Fibroblast of the conjunctiva (primary cell): ENCODE data around the gene SNX20.

ENCODE experiments used
- DNase-seq: peaks from one replicate; pipeline ENCODE4 v3.0.0-alpha.2; 2010; ENCODE audit warnings: low read depth

Gene SNX20

DNA sequence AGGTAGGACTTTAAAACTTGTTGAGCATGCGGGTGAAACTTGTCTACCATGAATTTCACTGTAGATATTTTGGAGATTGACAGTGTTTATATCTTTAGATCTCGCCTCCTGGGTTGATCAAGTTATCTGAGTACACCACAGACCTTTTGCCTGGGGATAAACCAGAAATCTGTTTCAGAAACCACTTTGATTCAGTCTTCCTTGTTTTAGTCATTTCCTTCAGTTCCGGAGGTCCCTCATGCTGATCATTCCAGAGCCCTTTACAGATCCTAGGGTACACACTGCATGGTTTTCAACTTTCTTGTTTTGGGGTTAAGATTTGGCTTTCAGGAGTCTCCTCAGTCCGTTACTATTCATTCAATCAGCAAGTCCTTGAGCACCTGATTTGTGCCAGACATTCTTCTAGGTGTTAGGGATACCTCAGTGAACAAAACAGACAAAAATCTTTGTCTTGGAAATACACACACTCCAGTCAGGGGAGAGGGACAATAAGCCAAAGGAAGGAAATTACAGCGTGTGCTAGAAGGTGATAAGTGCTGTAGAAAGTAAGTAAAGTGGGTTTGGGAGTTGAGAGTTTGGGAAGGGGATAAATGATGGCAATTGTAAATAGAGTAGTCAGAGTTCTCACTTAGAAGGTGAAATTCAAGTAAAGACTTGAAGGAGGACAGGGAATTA, 24.5 kb upstream of the SNX20 start:
- DNase-seq: no peak

DNA sequence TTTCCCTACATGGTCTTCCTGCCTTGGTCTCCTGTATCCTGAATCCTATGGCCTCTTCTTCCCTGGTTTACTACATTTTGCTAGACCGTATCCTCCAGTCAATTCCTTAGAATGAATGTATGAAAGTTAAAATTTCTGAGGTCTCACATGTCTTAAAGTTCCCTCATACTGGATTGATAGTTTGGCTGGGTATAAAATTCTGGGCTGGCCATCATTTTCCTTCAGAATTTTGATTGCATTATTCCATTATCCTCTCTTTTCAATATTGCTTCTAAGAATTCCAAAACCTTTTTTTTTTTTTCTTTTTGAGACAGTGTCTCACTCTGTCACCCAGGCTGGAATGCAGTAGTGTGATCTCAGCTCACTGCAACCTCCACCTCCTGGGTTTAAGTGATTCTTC, 23.1 kb upstream of the SNX20 start:
- no peak for DNase-seq

DNA sequence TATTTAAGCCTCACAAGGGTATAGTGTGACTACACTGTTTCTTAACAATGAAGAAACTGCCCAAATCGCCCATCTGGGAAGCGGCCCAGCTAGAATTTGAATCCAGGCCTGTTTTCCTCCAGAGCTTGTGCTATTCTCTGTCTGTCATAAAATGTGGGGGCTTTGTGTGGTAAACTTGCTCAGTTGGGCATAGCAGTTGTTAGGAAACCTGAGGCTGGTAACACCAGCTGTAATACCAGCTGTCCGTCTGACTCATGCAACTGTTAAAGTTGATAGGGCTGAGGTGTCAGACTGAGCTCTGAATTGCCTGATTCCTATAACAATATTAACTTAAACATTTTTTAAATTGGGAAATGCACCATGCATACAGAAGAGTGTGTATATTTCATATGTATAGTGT, 21.6 kb upstream of the SNX20 start:
- DNase-seq: no peak

DNA sequence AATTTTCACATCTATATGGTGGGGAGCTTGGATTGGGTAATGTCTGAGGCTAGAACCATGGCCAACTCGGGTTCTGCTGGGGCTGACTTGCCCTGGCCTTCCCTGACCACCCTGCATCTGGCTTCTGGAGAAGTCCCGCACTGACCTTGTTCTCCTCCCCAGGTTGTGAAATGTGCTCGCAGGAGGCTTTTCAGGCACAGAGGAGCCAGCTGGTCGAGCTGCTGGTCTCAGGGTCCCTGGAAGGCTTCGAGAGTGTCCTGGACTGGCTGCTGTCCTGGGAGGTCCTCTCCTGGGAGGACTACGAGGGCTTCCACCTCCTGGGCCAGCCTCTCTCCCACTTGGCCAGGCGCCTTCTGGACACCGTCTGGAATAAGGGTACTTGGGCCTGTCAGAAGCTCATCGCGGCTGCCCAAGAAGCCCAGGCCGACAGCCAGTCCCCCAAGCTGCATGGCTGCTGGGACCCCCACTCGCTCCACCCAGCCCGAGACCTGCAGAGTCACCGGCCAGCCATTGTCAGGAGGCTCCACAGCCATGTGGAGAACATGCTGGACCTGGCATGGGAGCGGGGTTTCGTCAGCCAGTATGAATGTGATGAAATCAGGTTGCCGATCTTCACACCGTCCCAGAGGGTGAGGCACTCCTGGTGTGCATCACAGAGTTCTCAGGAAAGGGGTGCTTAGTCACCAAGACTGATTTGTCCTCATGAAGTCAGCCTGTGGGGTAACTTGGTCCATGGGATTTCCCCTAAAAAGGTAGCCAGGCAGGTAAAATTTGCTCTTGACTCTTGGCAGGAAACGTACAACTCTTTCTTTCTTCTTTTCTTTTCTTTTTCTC, 18.4 kb upstream of the SNX20 start:
- no peak for DNase-seq

DNA sequence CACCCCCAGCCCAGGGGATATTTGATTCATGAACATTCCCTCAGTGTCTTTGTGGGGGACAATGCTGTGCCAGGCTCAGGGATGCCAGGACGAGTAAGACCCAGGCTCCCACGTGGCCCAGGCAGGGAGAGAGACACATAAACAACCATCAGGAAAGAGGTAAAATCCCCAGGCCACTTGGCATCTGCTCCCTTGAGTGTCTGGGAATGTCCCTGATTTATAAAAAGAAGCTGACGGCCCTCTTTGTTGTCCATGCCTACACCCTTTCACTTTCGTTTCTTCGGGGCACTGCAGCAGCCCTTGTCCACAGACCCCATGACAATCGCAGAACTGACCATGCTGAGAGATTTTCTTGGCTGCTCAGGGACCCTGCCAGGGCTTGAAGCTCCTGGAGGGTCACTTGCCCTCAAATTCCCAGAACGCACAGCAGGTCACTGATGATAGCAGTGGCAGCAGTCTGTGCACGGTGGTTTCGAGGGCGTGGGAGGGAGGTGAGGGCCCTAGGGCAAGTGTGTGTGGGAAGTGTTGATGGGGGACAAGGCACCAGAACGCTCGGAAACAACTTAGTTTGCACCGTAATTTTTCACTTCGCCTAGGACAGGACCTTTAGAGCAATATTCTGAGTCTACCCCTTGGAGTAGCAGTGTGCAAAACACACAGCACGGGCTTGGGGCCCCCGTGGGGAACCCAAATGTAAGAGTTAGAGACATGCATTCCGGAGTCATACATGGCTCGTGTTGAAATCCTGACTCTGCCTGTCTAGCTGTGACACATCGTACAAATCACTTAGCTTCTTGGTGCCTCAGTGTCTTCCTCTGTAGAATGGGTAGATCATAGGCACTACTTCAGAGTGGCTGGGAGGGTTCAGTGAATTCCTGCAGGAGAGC, 17.0 kb upstream of the SNX20 start:
- no peak for DNase-seq

DNA sequence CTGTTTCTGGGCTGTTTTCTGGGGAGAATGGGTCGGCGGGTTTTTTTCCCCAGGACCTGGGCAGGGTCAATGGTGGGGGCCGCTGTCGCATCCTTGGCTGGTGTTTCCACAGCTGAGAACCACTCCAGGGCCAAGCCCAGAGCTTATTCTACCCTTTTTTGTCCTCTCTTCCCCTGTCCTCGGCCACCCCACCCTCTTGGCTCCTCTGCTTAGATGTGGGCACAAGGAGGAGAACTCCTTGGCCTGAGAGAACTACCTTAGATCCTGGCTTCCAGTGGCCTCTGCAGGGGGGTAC, 16.3 kb upstream of the SNX20 start:
- DNase-seq: no peak

DNA sequence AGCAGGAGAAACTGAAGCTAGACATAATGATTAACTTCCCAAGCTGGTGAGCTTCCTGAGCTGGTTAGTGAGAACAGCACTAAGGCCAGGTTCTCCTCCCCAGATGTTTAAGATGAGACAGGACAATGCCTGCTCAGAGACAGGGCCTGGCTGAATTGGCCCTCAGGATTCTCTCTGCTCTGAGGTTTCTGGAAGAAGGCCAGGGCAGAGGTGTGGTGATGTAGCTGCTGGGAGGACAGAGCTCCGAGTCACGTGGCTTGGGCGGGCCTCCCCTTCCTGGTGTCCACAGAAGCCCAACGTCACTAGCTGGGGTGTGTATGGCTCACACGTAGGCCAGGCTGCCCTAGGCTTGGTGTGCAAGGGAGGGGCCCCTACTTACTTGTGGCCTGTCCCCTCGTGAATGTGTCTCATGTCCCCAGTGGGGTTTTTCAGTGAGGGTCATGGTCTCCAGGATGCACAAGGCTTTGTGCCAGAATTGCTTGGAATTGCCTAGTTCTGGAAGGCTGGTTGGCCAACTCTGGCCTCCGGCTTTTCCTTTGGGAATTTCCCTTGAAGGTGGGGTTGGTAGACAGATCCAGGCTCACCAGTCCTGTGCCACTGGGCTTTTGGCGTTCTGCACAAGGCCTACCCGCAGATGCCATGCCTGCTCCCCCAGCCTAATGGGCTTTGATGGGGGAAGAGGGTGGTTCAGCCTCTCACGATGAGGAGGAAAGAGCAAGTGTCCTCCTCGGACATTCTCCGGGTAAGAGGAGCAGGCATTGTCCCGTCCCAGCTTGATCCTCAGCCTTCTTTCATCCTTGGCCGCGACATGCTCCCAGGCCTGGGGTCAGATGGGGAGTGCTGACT, 15.7 kb upstream of the SNX20 start:
- no peak for DNase-seq

DNA sequence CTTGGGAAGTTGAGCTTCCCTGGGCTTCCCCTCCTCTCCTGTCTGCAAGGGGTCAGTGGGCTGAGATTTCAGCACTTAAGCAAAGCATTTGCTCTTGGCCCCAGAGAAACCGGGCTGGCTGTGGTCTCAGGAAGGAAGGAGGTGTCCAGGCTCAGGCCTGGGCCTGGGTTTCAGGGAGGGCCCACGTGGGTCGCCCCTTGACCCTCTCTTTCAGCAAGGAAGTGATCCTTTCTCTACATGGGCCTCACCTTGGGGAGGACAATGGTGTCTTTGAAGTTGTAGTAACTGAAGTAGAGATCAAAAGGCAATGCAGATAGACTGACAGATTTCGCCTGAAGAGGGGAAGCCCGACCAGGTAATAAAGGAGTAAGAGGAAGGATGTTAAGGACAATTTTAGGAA, 15.0 kb upstream of the SNX20 start:
- no peak for DNase-seq

DNA sequence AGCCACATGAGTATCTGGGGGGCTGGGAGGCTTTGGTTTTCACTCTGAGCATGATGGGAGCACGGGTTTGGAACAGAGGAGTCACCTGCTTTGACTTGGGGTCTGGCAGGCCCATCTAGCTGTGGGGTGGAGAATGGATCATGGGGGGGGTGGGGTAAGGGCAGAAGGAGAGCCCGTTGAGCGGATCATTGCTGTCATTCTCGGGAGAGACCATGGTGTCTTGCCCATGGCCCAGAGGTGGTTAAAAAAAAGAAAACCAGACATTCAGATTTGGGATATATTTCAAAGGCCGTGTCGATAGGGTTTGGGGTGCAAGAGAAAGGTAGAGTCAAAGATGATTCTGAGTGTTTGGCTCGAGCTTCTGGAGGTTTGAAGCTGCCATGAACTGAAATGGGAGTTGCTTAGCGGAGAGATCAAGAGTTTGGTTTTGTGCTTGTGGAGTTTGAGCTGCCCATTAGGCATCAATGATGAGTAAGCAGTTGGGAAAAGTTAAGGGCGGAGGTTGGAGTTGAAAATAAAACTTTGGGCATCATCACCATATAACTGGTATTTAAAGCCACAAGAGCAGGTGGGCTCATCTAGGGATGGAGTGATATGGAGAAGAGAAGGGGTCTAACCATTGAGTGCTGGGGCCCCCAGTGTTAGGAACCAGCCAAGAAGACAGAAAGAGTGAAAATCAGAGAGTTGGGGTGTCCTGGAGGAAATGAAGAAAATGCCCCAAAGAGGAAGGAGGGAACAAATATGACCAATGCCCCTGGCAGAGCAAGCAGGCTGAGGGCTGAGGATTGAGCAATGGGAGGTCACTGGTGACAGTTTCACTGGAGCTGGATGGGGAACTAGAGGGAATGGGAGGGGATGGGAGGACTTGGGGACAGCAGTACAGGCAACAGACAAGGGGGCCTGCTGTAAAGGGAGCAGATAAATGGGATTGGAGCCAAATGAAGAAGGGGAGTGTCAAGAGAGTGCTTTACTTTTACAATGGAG, 14.2 kb upstream of the SNX20 start:
- DNase-seq: no peak

DNA sequence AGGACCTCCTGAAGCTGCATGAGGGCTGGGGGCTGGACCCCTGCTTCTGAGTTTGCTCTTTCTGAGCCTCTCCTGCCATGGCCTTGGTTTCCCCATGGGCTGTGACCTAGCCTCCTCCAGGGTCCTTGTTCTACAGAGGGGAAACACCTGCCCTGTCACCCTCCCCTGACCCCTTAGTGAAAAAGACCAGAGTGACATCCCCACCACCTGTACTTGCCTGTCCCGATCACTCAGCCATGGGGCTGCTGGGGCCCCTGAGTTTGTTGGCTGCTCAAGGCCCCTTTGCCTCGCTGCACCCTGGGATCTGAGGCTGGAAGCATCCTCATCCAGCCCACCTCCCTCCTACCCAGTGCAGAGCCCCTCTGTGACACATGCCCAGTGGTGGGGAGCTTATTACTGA, 13.1 kb upstream of the SNX20 start:
- DNase-seq: no peak

DNA sequence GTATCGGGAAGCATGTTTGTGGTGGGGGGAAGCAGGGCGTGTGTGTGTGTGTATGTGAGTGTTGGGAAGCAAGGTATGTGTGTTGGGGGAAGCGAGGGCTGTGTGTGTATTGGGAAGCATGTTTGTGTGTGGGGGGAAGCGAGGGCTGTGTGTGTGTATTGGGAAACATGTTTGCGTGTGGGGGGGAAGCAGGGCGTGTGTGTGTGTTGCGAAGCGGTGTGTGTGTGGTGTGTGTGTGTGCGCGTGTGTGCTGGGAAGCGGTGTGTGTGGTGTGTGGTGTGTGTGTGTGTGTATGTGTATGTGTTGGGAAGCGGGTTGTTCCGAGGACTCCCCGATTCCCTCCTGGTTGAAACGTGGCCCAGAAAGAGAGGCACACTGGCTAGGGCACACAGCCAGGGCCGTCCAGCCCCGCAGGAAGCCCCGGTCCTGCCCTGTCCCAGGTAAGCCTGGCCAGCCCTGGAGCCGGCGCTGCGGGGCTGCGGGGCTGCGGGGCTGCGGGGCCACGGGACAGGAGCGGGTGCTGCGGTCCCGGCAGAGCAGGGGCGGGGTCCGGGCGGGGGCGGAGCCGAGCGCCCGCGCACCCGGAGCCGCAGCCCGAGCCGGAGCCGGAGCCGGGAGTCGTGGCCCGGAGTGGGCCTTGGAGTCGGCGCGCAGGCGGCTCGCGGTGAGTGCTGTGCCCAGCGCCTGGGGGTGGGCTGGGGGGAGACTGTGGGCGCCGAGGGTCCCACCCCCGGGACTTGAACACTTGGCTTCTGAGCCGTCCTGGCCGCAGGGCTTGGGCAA, 12.1 kb upstream of the SNX20 start, which contains the start of gene NOD2:
NOD2 (plus strand) TSS at position 608 of the 783 bp plus-strand sequence. CDS start 5,890 bp downstream, outside the sequence.
- DNase-seq: no peak

DNA sequence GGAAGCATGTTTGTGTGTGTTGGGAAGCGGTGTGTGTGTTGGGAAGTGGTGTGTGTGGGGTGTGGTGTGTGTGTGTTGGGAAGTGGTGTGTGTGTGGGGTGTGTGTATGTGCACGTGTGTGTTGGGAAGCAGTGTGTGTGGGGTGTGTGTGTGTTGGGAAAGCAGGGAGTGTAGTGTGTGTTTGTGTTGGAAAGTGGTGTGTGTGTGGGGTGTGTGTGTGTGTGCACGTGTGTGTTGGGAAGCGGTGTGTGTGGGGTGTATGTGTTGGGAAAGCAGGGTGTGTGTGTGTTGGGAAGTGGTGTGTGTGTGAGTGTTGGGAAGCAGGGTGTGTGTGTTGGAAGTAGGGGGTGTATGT, 11.5 kb upstream of the SNX20 start:
- no peak for DNase-seq

DNA sequence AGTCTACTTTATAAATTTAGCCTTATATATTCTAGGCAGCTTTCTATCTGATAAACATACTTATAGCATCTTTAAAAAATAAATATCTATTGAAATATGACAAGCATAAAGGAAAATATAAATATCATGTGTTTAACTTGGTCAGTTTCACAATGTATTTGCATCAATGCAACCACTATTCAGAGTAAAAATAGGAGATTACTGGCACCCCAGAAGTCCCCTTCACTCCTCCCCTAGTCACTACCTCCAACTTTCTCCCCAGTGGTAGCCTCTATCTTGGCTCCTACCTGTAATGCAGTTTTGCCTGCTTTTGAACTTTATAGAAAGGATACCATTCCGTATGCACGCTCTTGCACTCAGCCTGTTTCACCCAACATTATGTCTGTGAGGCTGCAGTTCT, 9.1 kb upstream of the SNX20 start:
- no peak for DNase-seq

DNA sequence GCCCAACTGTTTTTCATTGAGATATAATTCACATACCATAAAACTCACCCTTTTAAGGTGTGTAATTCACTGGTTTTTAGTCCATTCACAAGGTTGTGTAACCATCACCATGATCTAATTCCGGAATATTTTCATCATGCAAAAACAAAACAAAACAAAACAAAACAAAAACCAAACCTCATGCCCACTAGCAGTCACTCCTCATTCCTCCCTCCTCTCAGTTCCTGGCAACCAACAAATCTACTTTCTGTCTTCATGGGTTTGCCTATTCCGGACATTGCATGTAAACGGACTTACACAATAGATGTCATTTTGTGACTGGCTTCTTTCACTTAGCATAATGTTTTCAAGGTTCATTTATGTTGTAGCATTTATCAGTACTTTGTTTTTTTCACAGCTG, 7.8 kb upstream of the SNX20 start:
- DNase-seq: no peak

DNA sequence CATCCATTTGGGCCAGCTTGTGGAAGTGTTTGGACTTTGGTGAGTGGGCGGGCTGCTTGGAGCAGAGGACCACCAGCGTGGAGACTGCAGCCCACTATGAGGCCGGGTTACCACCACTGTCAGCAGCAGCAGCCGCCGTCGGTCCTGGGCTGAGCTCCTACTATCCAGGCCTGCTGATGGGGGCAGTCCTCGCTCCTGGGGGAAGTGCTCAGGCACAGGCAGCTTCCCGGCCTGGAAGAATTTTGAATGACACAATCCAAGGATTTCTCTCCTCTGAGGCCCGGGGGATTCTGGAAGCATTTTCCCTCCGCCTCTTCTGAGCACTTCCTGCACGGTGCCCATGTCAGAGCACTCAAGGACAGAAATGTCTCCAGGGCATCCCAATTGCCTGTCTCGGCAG, 7.0 kb upstream of the SNX20 start:
- no peak for DNase-seq

DNA sequence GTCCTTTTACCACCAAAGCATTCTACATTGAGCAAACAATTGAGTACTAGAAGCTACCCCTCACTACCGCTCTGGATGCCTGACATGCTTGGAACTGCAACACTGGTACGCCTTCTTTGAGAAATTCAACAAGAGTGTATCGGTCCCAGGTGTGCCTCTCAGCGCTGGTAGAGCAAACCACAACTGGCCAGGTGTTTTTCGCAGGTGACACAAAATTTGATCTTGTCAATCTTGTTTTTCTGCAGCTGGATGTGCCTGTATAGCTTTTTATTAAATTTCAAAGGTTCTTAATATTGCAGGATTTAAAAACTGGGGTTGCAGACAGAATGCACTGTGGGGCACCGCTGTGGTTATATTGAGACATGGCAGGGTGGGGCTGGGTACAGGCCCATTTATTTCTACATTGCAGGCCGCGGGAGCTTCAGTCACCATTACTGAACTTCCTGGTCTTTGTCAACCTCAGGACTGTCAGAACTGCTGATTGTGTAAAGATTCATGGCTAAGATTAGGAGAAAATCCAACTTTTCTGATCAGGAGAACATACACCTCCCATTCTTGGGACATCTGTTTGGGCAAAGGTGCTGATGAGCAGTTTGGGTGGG, 4.5 kb upstream of the SNX20 start:
- DNase-seq: no peak

DNA sequence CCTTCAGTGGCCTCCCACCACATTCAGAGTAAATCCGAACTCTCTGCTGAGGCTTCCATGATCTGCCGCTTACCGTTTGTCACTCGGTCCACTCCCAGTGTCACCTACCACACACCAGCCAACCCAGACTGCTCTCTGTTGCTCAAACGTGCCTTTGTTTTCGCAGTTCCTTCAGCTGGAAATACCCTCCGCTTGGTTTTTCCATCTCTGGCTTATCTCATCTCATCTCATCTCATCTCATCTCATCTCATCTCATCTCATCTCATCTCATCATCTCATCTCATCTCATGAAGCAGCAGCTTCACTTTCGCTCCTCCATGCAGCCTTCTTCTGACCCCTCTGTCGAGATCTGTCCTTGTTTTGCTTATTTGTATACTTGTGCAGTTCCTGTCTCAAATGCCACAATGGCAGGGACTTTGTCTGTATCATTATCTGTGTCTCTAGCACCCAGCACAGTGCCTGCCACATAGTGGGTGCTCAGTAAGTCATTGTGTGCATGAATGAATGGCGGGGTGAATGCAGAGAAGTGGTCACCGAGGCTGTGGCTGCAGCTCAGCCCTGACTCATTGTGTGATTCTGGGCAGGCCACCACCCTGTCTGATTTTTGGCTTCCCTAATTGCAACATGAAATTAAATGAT, 3.8 kb upstream of the SNX20 start:
- no peak for DNase-seq

DNA sequence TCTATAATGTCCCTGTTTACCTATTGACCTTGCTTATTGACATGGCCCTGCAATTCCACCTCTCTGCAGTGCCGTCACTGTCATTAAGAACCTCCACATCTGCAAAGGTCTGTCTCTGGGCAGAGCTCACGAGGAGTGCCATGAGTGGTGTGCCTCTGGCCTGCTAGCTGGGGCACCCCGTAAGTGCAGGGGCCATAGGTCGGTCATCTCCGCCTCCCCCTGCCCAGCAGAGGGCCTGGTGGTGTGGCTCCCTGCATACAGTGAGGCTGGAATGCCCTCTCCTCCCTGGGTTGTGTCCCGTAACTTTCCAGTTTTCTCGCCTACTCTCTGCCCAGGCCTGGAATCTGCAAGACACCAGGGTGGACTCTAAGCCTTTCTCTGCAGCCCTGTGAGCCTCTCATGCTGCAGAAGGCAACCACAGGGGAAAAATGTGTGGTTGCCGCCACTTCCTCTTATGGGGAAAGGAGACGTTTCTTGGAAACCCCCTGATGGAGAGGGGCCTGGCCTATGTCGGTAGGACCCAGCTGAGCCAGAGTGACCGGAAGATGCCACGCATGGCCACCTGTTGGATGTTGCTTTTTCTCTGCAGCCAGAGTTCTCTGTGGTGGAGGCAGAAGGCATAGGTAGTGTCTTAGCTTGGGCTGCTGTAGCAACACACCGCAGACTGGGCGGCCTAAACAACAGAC, 2.7 kb upstream of the SNX20 start:
- no peak for DNase-seq

DNA sequence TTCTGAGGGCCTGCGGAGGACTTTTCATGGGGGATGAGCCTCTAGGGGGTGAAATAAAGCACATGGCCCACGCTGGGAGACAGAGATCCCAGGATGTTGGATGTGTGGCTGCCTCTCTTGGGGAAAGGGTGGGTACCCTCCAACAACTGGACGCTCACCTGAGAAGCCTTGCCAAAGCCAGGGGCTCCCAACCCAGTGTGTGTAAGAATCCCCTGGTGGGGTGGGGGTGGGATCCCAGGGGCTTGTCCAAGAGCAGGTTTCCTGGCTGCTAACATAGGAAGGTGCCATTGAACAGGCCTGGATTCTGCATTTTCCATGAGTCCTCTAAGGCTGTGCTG, 587 bp downstream of the SNX20 start:
- no peak for DNase-seq
